ENCODE results near the gene RASA3.

DNA sequence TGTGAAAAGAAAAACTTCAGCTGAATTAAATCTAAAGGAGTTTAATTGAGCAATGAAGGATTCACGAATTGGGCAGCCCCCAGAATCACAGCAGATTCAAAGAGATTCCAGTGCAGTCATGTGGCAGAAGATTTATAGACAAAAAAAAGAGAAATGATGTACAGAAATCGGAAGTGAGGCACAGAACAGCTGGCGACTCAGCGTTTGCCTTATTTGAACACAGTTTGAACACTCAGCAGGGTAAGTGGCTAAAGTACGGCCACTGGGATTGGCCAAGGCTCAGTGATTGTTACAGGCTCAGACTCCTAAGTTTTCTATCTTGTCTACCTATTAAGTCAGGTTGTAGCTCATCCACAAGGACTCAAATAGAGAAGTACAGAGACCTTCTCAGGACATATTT, 35.0 kb upstream of the RASA3 start:
- TF ChIP-seq EP300 (IDR thresholded peaks at IDR 0.05; ENCODE audit: low read depth), result no peak
- TF ChIP-seq POLR2AphosphoS5 (IDR thresholded peaks at IDR 0.05), result no peak
- TF ChIP-seq, protein P1, sequence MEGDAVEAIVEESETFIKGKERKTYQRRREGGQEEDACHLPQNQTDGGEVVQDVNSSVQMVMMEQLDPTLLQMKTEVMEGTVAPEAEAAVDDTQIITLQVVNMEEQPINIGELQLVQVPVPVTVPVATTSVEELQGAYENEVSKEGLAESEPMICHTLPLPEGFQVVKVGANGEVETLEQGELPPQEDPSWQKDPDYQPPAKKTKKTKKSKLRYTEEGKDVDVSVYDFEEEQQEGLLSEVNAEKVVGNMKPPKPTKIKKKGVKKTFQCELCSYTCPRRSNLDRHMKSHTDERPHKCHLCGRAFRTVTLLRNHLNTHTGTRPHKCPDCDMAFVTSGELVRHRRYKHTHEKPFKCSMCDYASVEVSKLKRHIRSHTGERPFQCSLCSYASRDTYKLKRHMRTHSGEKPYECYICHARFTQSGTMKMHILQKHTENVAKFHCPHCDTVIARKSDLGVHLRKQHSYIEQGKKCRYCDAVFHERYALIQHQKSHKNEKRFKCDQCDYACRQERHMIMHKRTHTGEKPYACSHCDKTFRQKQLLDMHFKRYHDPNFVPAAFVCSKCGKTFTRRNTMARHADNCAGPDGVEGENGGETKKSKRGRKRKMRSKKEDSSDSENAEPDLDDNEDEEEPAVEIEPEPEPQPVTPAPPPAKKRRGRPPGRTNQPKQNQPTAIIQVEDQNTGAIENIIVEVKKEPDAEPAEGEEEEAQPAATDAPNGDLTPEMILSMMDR (IDR thresholded peaks at IDR 0.05), result no peak
- no peak for TF ChIP-seq POLR2A (IDR thresholded peaks at IDR 0.05)

Data from transverse colon (tissue), 4 donors.